Keratinocyte (primary cell): ENCODE measurements around the gene NXPH4.

Experiments used
- EZH2 ChIP-seq: IDR thresholded peaks from one replicate; pipeline ENCODE4 v1.6.1; 2012; ENCODE audit warnings: inconsistent platforms, mild to moderate bottlenecking, low read length, moderate library complexity
- TF ChIP-seq, protein P1 (sequence below), 3 experiments: IDR thresholded peaks in 1 of 3; conservative IDR thresholded peaks in 1 of 3; optimal IDR thresholded peaks in 1 of 3; 2 replicates in 2 of 3; 3 replicates in 1 of 3; pipeline versions ENCODE3 to v1.5.1; 2011; ENCODE audit warnings: low read length in 3 of 3, mild to moderate bottlenecking in 3 of 3, moderate library complexity in 2 of 3, control low read depth in 1 of 3, inconsistent platforms in 1 of 3; ENCODE audit not compliant: insufficient read depth in 2 of 3; ENCODE audit errors: extremely low read depth in 1 of 3

DNA sequence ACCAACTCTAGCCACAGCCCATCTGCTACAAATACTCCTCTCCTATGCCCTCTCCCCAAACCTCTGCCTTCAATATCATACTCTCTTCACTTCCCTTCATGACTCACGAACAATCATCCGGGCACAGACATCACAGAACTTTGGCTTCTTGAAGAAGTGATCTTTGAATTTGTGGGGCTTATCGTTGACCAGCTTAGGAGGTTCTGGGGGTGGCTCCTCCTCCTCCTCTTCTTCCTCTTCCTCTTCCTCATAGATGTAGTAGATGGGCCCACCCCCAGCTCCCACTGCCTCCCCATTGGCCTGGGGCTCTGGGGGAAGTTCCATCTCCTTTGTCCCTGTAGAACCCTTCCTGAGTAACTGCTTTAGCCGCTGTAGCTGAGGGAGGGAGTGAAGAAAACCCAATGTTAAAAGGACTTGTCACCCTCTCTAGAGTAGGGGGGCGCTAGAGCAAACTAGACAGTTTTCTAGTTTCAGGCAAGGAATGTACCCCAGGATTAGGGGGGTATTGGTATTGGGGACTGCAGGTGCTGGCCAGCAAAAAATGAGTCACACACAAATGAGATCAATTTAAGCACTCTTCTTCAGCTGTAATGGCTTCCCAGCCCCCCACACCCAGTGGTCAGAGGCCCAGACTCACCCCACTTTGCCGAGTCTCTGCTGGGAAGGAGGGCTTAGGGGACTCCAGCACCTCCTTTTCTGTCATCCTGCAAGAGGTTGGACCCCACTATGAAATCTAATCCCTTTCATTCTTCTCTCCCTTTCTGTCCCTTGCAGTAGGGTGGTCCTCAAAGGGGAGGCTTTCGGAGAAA is 32.5 kb downstream of the NXPH4 start:
- TF ChIP-seq, protein P1, sequence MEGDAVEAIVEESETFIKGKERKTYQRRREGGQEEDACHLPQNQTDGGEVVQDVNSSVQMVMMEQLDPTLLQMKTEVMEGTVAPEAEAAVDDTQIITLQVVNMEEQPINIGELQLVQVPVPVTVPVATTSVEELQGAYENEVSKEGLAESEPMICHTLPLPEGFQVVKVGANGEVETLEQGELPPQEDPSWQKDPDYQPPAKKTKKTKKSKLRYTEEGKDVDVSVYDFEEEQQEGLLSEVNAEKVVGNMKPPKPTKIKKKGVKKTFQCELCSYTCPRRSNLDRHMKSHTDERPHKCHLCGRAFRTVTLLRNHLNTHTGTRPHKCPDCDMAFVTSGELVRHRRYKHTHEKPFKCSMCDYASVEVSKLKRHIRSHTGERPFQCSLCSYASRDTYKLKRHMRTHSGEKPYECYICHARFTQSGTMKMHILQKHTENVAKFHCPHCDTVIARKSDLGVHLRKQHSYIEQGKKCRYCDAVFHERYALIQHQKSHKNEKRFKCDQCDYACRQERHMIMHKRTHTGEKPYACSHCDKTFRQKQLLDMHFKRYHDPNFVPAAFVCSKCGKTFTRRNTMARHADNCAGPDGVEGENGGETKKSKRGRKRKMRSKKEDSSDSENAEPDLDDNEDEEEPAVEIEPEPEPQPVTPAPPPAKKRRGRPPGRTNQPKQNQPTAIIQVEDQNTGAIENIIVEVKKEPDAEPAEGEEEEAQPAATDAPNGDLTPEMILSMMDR (optimal IDR thresholded peaks at IDR 0.05 in 1 of 3, IDR thresholded peaks at IDR 0.05 in 1 of 3, conservative IDR thresholded peaks at IDR 0.05 in 1 of 3; ENCODE audit: extremely low read depth in 1 of 3, insufficient read depth in 2 of 3, low read length in 3 of 3) = no peak
- no peak for TF ChIP-seq EZH2
